Motor neuron (in vitro differentiated cells): ENCODE data around the gene DLG2. TPM values are rescaled to one million over a fixed set of nuclear protein-coding genes. Genes with fewer than 3 reads are reported as not detected.
"Not testable (repeated sequence)": the region's sequence is repeated elsewhere in the genome, so short reads cannot be mapped to it uniquely, and the experiment has no call there.

Experiments used
- ATAC-seq, 8 experiments: fragments of 200-7000 bp; cut with Tn5 transposase; replicated peaks in 6 of 8; 2 replicates each; pipeline ENCODE4 v1.8.0; 2021; ENCODE audit warnings: mild to moderate bottlenecking in 8 of 8, moderate library complexity in 8 of 8
- H3K27ac ChIP-seq, 2 donors: fragments of 250-450 bp; sonication (Bioruptor Pico); 2 replicates each; pipeline ENCODE4 v1.9.0; 2021; ENCODE audit warnings: antibody characterized with exemption in 2 of 2, mild to moderate bottlenecking in 2 of 2, moderate library complexity in 1 of 2
- H3K4me1 ChIP-seq, 2 donors: fragments of 250-450 bp; sonication (Bioruptor Pico); replicated peaks in 1 of 2; 2 replicates each; pipeline ENCODE4 v1.6.1; 2021; ENCODE audit warnings: antibody characterized with exemption in 2 of 2, mild to moderate bottlenecking in 2 of 2, moderate library complexity in 1 of 2
- H3K4me3 ChIP-seq, 5 donors: fragments of 250-450 bp; sonication (Bioruptor Pico); 2 replicates each; pipeline ENCODE4 v1.9.0; 2021; ENCODE audit warnings: antibody characterized with exemption in 5 of 5, mild to moderate bottlenecking in 5 of 5, moderate library complexity in 4 of 5
- WGBS, 10 experiments: fragments of 450-650 bp; shearing (Covaris generic); methylation state at CpG; one replicate each; pipeline ENCODE4 v1.0.0; 2022; 5-methylcytosine and 5-hydroxymethylcytosine counted together
- in situ Hi-C, 9 experiments: fragments of 400-800 bp; cut with MboI; loops; one replicate each; pipeline ENCODE4 v1.15.0; 2021; ENCODE audit warnings: low sequenced_read_pairs in 9 of 9, low pct_unique_long_range_greater_than_20kb in 2 of 9; ENCODE audit not compliant: unreplicated experiment in 9 of 9
- total RNA-seq, 8 experiments: library from RNA; unstranded; fragments of 300-600 nt; gene quantifications; 2 replicates each; pipeline versions ENCODE4 v1.2.3 to v1.2.4, GENCODE V29; 2022

DLG2 gene
- total RNA-seq, 8 experiments from 2014 or later, result 1.3 to 17.5 (median 6.5) TPM

DNA sequence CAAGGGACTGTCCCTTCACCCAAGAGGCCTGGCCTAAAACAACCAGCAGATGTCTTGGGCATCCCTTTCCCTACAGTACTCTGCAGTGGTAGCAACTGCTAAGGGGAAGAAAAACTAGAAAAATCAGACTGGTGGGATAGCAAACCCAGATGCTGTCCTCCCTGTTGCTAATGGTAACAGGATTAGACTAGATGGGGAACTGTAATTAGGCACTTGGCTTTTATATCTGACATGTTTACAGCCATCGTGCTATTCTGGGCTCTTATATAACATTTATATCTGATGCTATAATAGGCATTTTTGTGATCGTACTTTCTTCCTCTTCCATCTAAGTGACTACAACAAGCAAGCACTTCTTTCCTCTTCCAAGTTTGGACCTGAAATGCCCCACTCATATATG lies 316.7 kb downstream of the DLG2 start:
- Histone ChIP-seq H3K4me1 (no peaks in the 10 kb centered on the region), H3K4me3 (no peak overlapping the region), H3K27ac (no peak overlapping the region)
- no peak for ATAC-seq
- in situ Hi-C loops, result no loop called here
- whole genome bisulfite sequencing, 10 experiments, result 50 to 100% (median 92%) methylated on average over 1 to 2 of the region's 2 CpGs; no CpG with 5 or more reads in 2 of the 10 experiments

DNA sequence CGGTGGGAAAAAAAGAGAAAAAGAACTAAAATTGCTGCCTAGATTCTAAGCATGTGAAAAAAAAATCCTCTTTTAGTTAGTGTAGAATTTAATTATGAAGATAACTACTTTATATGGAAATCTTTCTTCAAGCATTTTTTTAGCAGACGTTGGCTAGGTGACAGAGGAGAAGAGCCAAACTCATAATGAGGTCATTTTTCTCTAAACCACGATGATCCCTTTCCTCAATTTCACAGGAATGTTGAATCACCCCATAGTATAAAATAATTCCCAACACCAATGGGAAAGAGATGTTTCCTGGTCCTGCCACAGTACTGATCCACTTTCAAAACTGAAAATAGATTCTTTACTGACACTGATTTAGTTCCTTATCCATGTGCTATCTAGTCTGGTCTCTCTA lies 319.8 kb downstream of the DLG2 start:
- 15 to 100% (median 88%) methylated on average over 2 to 3 of the region's 3 CpGs; no CpG with 5 or more reads in 1 of the 10 experiments for WGBS, 10 experiments
- Histone ChIP-seq H3K4me1 (no peaks in the 10 kb centered on the region), H3K27ac (no peak overlapping the region), H3K4me3 (no peak overlapping the region)
- in situ Hi-C loops, result no loop called here
- no peak for ATAC-seq

DNA sequence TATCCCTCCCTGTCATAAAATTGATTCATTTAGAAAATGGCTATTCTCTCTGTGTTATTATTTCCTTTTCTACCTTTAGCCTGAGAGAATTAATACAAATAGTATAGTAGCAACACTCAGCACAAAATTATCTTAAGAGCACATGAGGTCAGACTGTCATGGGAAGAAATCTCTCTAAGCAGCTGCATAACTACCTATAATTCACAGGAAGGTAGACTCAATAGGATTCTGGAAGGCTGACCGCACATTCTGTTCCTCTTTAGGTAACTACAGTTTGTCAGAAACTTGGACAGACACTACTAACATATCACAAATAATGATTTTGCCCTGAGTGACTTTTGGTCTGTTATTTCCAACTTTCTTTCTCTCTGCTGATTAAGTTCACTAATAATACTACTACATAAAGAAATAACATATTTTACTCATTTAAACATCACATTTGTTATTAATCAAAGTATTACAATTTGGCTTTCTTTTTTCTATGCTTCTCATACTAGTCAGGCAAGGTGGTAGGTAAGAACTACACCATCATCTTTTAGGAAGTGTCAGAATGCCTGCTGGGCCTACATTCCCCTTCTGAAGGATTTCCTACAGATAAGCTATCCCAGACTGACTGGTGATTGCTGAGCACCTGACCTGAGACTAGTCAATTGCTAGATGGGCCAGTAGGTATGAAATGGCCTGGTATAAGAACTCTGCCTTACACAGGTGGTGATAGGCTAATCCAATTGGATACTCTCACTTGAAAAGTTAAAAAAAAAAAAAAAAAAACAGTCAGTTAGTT lies 325.1 kb downstream of the DLG2 start:
- Histone ChIP-seq H3K27ac (no peak overlapping the region), H3K4me3 (no peak overlapping the region), H3K4me1 (peaks cover 0 to 8% of the 10 kb centered on the region in 2 donors)
- 40 to 100% (median 100%) methylated on average over 1 of the region's 1 CpG; no CpG with 5 or more reads in 3 of the 10 experiments for WGBS, 10 experiments
- in situ Hi-C loops, result no loop called here
- no peak for ATAC-seq

DNA sequence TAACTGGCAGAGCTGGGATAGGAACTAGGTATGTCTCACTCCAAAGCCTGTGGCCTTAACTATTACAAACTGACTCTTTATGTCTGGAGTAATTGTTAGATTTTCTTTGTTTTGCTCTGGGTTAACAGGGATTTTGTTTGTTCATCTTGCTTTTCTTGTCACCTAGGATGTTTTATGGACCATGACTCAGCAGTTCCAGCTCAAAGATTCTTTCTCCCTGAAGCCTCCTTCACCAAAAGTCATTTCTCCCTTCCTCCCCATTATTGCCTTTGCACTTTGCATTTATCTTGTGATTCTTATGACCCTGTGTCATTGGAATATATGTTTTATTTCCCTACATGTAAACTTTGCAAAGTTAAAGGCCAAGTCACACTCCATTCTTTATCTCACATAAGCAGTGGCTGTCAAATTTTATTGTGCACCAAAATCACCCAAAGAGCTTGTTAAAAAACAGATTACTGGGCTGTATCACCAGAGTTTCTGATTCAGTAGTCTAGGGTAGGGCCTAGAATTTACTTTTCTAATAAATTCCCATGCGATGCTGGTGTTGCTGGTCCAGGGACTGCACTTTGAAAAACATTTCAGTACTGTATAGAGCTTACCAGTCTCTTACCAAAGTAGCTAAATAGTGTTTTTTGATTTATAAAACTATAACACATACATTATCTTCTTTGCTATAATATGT lies 327.7 kb downstream of the DLG2 start:
- Histone ChIP-seq H3K4me3 (no peak overlapping the region), H3K27ac (no peak overlapping the region), H3K4me1 (peaks cover 0 to 8% of the 10 kb centered on the region in 2 donors)
- 0 to 100% (median 57%) methylated on average over 1 of the region's 1 CpG; no CpG with 5 or more reads in 2 of the 10 experiments for WGBS, 10 experiments
- peak in 6 of 8 experiments; percentile 15 to 96 (median 76) for ATAC-seq
- in situ Hi-C loops, result no loop called here

DNA sequence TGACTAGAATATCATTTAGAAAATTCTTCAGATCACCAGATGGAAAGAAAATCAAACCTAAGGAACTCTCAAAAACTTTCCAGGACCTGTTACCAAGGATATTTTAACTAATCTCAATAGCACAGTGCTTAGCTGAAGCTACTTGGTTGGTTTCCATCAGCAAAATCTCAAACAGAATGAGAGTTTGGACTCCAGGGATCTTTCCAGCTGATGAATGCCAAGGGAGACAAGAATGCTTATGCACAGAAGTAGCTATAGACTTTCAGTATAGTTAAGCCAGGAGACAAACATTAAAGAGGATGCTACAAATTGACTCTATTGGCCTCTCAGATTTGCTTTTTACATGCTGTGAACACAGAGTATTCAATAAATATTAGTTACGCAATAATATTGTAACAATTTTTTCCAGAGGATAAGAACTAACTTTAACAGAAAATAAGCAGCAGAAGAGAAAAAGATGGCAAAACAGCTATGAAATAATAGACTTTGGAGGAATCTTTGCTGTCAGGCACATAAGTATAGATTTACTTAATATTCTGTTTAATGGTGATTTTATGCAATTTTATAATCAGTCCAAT lies 331.4 kb downstream of the DLG2 start:
- Histone ChIP-seq H3K27ac (no peak overlapping the region), H3K4me1 (peaks cover 0 to 8% of the 10 kb centered on the region in 2 donors), H3K4me3 (no peak overlapping the region)
- in situ Hi-C loops, result no loop called here
- ATAC-seq, result no peak
- 86 to 100% (median 100%) methylated on average over 1 of the region's 1 CpG; no CpG with 5 or more reads in 2 of the 10 experiments for WGBS, 10 experiments

DNA sequence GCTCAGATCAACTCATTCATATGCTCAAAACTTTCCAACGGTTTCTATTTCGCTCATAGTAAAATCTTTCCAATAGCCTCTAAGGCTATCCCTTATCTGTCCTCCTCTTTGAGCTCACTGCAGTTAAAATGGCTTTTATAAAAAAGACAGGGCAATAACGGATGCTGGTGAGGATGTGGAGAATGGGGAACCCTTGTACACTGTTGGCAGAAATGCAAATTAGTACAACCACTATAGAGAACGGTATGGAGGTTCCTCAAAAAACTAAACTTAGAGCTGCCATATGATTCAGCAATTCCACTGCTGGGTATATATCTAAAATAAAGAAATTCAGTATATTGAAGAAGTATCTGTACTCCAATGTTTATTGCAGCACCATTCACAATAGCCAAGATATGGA lies 345.6 kb downstream of the DLG2 start:
- H3K4me3 ChIP-seq, result no peak overlapping the region
- no peak overlapping the region for H3K27ac ChIP-seq
- in situ Hi-C loops, result no loop called here
- WGBS, 10 experiments, result 42 to 100% (median 84%) methylated on average over 1 to 4 of the region's 4 CpGs
- no peak for ATAC-seq
- peaks cover 0 to 5% of the 10 kb centered on the region in 2 donors for H3K4me1 ChIP-seq

DNA sequence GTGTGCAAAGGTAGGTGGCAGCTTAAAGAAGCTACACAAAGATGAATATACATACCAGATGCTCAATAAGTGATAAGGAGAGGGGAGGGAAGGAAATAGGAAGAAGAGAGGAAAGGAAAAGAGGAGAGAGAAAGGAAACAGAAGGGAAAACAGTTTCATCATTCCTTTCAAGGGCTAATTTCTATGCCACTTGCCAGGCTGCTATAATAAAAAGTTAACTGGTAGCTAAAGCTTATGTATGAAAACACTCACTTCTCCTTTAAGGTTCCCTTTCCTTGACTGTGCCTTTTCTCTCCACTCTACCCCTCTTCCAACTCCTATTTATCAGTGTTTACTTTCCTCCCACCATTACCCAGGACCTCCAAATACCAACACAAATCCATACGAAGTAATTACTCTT lies 347.9 kb downstream of the DLG2 start:
- no peak overlapping the region for H3K27ac ChIP-seq
- no peak for ATAC-seq
- H3K4me3 ChIP-seq, result no peak overlapping the region
- in situ Hi-C loops, result no loop called here
- H3K4me1 ChIP-seq, result peaks cover 0 to 5% of the 10 kb centered on the region in 2 donors
- 20 to 60% (median 39%) methylated on average over 1 of the region's 1 CpG; no CpG with 5 or more reads in 4 of the 10 experiments for WGBS, 10 experiments

DNA sequence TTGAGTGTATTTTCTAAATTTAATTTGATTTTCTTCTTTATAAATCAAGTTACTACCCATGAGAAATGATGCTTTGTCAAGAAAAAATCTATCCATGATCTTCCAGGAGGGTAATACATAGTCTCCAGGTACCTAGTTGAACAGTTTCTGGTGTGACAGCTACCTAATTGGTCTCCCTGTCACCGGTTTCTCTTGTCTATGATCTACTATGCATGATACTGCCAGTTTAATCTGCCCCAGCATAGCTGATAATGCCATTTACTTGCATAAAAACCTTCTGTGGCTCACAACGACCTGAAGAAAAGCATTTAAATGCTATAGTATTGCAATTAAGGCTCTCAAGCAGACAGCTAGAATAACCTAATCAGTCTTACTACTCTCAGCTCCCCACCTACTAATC lies 349.5 kb downstream of the DLG2 start:
- ATAC-seq, result peak in 2 of 8 experiments; percentile 61 to 69
- no peak overlapping the region for H3K27ac ChIP-seq

DNA sequence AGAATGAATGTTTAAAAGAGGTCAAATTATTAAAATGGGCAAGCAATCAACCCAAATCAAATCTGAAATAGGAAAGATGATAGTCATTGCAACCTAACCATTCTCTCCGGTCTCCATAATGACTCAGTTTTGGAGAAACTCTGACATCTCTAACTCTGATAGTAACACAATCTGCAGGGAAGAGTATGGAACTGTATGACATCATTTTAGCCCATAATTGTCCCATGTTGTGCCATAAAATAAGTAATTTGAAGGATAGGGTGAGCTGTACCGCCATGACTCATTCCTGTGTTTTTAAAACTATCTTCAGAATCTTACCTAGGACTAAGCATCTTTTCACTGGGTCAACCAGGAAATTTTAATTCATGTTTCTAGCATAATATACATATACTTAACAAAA lies 350.8 kb downstream of the DLG2 start:
- no peak overlapping the region for H3K4me3 ChIP-seq
- peak in 3 of 8 experiments; percentile 53 to 79 (median 57) for ATAC-seq
- WGBS, 10 experiments, result 35 to 100% (median 85%) methylated on average over 1 to 2 of the region's 2 CpGs; no CpG with 5 or more reads in 2 of the 10 experiments

More for the DNA sequence above, 349.5 kb downstream of the DLG2 start:
- WGBS, 10 experiments, result 0 to 90% (median 15%) methylated on average over 1 to 2 of the region's 2 CpGs; no CpG with 5 or more reads in 2 of the 10 experiments
- peaks cover 0 to 5% of the 10 kb centered on the region in 2 donors for H3K4me1 ChIP-seq
- in situ Hi-C loops, result no loop called here
- no peak overlapping the region for H3K4me3 ChIP-seq

DNA sequence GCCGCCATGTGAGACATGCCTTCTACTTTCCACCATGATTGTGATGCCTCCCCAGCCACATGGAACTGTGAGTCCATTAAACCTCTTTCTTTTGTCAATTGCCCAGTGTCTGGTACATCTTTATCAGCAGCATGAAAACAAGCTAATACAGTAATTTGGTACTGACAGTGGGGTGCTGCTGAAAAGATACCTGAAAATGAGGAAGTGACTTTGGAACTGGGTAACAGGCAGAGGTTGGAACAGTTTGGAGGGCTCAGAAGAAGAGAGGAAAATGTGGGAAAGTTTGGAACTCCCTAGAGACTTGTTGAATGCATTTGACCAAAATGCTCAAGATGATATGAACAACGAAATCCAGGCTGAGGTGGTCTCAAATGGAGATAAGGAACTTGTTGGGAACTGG lies 356.8 kb downstream of the DLG2 start:
- WGBS, 10 experiments, result 0 to 100% (median 80%) methylated on average over 1 to 2 of the region's 2 CpGs; no CpG with 5 or more reads in 1 of the 10 experiments
- ATAC-seq, H3K4me1 ChIP-seq, in situ Hi-C loops, H3K27ac ChIP-seq, H3K4me3 ChIP-seq: not testable (repeated sequence)

More for the DNA sequence above, 350.8 kb downstream of the DLG2 start:
- no peak overlapping the region for H3K27ac ChIP-seq
- in situ Hi-C loops, result no loop called here
- peaks cover 0 to 5% of the 10 kb centered on the region in 2 donors for H3K4me1 ChIP-seq

DNA sequence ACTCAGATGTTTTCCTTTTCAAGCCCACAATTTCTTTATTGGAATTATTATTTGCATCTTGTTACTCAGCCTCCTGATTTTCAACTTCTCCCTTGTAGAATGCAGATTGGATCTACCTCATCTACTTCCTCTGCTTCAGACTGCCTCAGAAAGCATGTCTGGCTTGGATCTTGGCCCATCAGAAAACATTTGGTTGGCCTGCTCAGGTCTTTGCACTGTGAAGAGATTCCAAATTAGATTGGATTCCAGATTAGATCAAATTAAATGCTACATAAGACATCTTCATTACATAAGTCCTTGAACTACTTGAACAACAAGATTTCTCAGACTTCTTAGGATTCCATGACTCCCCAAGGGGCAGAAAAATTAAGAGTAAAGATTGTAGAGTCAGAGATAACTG lies 358.0 kb downstream of the DLG2 start:
- Histone ChIP-seq H3K4me3 (no peak overlapping the region), H3K27ac (no peak overlapping the region), H3K4me1 (no peaks in the 10 kb centered on the region)
- in situ Hi-C loops, result no loop called here
- ATAC-seq, result no peak

DNA sequence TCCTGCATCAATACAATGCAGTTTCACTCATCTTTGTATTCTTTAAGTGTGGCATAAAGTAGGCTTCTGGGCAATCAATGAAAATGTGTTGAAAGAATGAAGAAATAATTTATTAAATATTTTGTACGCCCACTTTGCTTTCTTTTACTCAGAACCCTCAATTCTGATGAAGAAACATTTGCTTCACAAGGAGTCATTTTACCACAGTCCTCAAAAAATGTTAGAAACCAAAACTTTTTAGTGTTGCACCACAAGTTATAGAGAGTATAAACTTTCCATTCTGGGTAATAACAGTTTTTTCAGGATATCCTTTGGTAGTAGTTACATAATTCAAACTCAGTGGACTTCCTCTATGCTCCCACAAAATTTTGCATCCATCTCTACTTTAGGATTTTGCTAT lies 360.5 kb downstream of the DLG2 start:
- WGBS, 10 experiments, result 0 to 100% (median 100%) methylated on average over 1 of the region's 1 CpG
- no peak overlapping the region for H3K27ac ChIP-seq
- H3K4me3 ChIP-seq, result no peak overlapping the region
- no peak for ATAC-seq
- H3K4me1 ChIP-seq, result no peaks in the 10 kb centered on the region
- in situ Hi-C loops, result no loop called here

DNA sequence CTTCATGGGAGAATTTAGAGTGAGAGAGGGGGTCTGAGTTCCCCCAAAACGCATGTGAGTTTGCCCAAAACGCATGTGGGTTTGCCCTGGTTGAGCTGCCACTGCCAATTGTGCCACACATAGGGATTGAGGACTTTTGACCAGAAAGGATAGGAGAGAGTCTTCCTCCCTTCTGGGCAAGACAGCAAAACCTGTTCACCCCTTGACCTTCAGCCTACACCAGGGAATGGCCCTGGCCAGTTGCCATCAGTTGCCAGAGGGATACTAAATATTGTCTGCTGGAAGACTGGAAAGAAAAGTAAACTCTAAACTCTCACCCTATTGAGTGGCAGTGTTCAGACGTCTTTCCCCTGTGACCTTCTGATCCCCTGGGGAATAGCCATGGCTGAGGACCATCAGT lies 363.8 kb downstream of the DLG2 start:
- in situ Hi-C loops, result no loop called here
- Histone ChIP-seq H3K4me1 (no peaks in the 10 kb centered on the region), H3K27ac (no peak overlapping the region), H3K4me3 (no peak overlapping the region)
- WGBS, 10 experiments, result 0 to 77% (median 55%) methylated on average over 2 to 3 of the region's 3 CpGs; no CpG with 5 or more reads in 5 of the 10 experiments
- ATAC-seq, result no peak
